ENCODE data around the gene STAT6.

DNA sequence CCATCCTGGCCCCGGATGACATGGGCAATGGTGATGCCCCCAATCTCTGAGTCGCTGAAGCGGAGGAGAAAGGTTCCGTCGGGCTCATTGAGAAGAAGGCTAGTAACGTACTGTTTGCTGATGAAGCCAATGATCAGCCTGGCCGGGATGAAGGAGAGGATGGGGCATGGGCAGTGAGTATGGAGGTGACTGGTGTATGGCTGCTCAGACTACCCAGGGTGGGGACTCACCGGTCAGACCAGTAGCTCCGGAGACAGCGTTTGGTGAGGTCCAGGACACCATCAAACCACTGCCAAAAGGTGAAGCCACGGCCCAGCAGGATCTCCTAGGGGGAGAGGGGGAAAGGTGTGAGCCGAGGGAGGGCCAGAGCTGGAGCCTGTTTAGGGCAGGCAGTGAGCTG lies 11.4 kb downstream of the STAT6 start:
- TF ChIP-seq, protein P1, sequence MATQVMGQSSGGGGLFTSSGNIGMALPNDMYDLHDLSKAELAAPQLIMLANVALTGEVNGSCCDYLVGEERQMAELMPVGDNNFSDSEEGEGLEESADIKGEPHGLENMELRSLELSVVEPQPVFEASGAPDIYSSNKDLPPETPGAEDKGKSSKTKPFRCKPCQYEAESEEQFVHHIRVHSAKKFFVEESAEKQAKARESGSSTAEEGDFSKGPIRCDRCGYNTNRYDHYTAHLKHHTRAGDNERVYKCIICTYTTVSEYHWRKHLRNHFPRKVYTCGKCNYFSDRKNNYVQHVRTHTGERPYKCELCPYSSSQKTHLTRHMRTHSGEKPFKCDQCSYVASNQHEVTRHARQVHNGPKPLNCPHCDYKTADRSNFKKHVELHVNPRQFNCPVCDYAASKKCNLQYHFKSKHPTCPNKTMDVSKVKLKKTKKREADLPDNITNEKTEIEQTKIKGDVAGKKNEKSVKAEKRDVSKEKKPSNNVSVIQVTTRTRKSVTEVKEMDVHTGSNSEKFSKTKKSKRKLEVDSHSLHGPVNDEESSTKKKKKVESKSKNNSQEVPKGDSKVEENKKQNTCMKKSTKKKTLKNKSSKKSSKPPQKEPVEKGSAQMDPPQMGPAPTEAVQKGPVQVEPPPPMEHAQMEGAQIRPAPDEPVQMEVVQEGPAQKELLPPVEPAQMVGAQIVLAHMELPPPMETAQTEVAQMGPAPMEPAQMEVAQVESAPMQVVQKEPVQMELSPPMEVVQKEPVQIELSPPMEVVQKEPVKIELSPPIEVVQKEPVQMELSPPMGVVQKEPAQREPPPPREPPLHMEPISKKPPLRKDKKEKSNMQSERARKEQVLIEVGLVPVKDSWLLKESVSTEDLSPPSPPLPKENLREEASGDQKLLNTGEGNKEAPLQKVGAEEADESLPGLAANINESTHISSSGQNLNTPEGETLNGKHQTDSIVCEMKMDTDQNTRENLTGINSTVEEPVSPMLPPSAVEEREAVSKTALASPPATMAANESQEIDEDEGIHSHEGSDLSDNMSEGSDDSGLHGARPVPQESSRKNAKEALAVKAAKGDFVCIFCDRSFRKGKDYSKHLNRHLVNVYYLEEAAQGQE (IDR thresholded peaks at IDR 0.05; ENCODE audit: low read depth, low read length): no peak
- TF ChIP-seq, protein P2, sequence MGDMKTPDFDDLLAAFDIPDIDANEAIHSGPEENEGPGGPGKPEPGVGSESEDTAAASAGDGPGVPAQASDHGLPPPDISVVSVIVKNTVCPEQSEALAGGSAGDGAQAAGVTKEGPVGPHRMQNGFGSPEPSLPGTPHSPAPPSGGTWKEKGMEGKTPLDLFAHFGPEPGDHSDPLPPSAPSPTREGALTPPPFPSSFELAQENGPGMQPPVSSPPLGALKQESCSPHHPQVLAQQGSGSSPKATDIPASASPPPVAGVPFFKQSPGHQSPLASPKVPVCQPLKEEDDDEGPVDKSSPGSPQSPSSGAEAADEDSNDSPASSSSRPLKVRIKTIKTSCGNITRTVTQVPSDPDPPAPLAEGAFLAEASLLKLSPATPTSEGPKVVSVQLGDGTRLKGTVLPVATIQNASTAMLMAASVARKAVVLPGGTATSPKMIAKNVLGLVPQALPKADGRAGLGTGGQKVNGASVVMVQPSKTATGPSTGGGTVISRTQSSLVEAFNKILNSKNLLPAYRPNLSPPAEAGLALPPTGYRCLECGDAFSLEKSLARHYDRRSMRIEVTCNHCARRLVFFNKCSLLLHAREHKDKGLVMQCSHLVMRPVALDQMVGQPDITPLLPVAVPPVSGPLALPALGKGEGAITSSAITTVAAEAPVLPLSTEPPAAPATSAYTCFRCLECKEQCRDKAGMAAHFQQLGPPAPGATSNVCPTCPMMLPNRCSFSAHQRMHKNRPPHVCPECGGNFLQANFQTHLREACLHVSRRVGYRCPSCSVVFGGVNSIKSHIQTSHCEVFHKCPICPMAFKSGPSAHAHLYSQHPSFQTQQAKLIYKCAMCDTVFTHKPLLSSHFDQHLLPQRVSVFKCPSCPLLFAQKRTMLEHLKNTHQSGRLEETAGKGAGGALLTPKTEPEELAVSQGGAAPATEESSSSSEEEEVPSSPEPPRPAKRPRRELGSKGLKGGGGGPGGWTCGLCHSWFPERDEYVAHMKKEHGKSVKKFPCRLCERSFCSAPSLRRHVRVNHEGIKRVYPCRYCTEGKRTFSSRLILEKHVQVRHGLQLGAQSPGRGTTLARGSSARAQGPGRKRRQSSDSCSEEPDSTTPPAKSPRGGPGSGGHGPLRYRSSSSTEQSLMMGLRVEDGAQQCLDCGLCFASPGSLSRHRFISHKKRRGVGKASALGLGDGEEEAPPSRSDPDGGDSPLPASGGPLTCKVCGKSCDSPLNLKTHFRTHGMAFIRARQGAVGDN (IDR thresholded peaks at IDR 0.05): no peak
- TF ChIP-seq SMC3 (IDR thresholded peaks at IDR 0.05; ENCODE audit: borderline replicate concordance, low read length): no peak
